ENCODE results near the gene HSF4.

The HSF4 gene

GRCh38 chr16:67190041-67190440, 25.5 kb downstream of the HSF4 start, which contains the start of gene EXOC3L1:
TSS of gene EXOC3L1 (minus strand) at chr16:67190136. CDS start at chr16:67189676, 460 bp downstream.
- peaks cover 29% of the 10 kb centered on the region for H3K36me3 ChIP-seq (ENCODE audit: control insufficient read depth, low read length)
- H3K4me3 ChIP-seq (ENCODE audit: low read length) = no peak within 1 kb of the TSS
- no peak within 1 kb of the TSS for H3K4me2 ChIP-seq (ENCODE audit: low read length)
- H3K27me3 ChIP-seq (ENCODE audit: control insufficient read depth, low read length) = peaks cover 16% of the 10 kb centered on the region
- H3K9me3 ChIP-seq (ENCODE audit: control insufficient read depth, insufficient read depth, low read length) = no peaks in the 10 kb centered on the region
- no peaks in the 10 kb centered on the region for H3F3A ChIP-seq (ENCODE audit: control insufficient read depth, insufficient read depth)
- no peaks in the 10 kb centered on the region for H3K9me2 ChIP-seq (replicated peaks; ENCODE audit: control insufficient read depth, low read length)
- H4K20me1 ChIP-seq (ENCODE audit: control insufficient read depth, insufficient read depth, low read depth, low read length) = no peaks in the 10 kb centered on the region; the same call in 1 of the 2 replicates
- TF ChIP-seq EZH2phosphoT487 (IDR thresholded peaks at IDR 0.05; ENCODE audit: borderline replicate concordance, low read length) (no peak), CTCF (IDR thresholded peaks at IDR 0.05; ENCODE audit: low read depth, low read length, poor library complexity, severe bottlenecking) (no peak)
- H3K4me1 ChIP-seq (ENCODE audit: control insufficient read depth, low read length) = peaks cover 22% of the 10 kb centered on the region
- no peak within 1 kb of the TSS for H3K27ac ChIP-seq (ENCODE audit: low read depth, low read length)
- peaks cover 34% of the 10 kb centered on the region for H3K79me2 ChIP-seq (ENCODE audit: control insufficient read depth, low read length)

DNA sequence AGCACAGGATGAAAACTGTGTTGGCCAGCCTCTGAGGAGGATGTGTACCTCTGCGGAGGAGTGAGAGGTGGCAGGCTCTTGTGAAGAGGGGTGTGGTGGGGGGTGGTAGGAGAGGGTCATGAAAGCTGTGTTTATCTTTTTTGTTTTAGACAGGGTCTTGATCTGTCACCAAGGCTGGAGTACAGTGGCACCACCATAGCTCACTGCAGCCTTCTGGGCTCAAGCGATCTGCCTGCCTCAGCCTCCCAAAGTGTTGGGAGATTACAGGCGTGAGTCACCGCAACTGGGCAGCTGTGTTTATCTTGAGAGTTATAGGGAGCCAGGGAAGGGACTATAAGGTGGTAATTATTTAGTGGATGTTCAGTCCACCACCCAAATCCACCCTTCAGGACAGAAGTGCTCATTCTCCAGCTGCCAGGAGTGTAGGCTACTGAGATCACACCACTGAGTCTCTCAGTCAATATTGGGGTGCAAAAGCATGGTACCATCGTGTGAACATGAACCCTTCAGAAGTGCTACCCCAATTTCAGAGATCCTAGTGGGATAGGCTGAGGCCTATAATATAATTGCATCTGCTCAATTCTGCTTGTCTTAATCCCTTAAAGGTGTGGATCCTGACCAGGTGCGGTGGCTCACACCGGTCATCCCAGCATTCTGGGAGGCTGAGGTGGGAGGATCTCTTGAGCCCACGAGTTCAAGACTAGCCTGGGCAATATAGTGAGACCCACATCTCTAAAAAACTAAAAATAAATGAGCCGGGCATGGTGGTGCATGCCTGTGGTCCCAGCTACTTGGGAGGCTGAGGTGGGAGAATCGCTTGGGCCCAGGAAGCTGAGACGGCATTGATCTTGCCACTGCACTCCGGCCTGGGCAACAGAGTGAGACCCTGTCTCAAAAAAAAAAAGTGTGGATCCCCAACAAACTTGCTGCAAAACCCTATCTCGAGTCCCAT, 26.2 kb downstream of the HSF4 start:
- Histone ChIP-seq H3K4me1 (ENCODE audit: control insufficient read depth, low read length) (peaks cover 16% of the 10 kb centered on the region), H3K4me3 (ENCODE audit: low read length) (no peak overlapping the region), H3K9me2 (replicated peaks; ENCODE audit: control insufficient read depth, low read length) (no peaks in the 10 kb centered on the region), H3F3A (ENCODE audit: control insufficient read depth, insufficient read depth) (no peaks in the 10 kb centered on the region), H3K27ac (ENCODE audit: low read depth, low read length) (no peak overlapping the region), H3K27me3 (ENCODE audit: control insufficient read depth, low read length) (peaks cover 11% of the 10 kb centered on the region), H4K20me1 (ENCODE audit: control insufficient read depth, insufficient read depth, low read depth, low read length) (no peaks in the 10 kb centered on the region; the same call in 1 of the 2 replicates), H3K79me2 (ENCODE audit: control insufficient read depth, low read length) (peaks cover 34% of the 10 kb centered on the region), H3K9me3 (ENCODE audit: control insufficient read depth, insufficient read depth, low read length) (no peaks in the 10 kb centered on the region), H3K4me2 (ENCODE audit: low read length) (no peak overlapping the region), H3K36me3 (ENCODE audit: control insufficient read depth, low read length) (peaks cover 36% of the 10 kb centered on the region)
- no peak for TF ChIP-seq CTCF (IDR thresholded peaks at IDR 0.05; ENCODE audit: low read depth, low read length, poor library complexity, severe bottlenecking)
- no peak for TF ChIP-seq EZH2phosphoT487 (IDR thresholded peaks at IDR 0.05; ENCODE audit: borderline replicate concordance, low read length)

DNA sequence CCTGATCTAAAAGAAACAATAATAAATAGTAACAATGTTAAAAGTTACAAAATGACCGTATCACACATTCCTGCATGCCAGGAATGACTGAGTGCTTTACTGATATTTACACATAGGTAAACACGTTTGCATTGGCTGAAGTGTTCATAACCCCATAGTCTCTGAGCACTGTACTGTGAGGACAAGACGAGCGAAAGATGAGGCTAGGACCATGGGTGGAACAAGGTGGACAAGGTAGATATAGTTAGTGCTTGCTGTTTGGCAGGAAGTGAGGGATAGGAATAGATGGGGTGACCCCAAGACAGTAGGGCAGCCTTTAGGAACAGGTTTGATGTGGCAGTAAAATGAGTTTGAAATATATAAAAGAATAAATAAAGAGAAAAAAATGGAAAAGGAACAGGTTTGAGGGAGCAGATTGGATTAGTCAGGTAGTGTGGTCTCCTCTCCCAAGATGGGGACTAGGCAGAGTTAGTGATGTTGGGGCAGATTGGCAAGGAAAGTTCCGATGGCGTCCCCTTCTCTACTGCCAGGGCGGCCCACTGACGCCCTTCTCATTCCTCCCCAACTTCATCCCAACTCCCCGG, 27.0 kb downstream of the HSF4 start:
- H3K4me1 ChIP-seq (ENCODE audit: control insufficient read depth, low read length) = peaks cover 15% of the 10 kb centered on the region
- peaks cover 3% of the 10 kb centered on the region for H4K20me1 ChIP-seq (ENCODE audit: control insufficient read depth, insufficient read depth, low read depth, low read length)
- peaks cover 44% of the 10 kb centered on the region for H3K36me3 ChIP-seq (ENCODE audit: control insufficient read depth, low read length)
- no peaks in the 10 kb centered on the region for H3K9me2 ChIP-seq (replicated peaks; ENCODE audit: control insufficient read depth, low read length)
- peaks cover 34% of the 10 kb centered on the region for H3K79me2 ChIP-seq (ENCODE audit: control insufficient read depth, low read length)
- peaks cover 3% of the 10 kb centered on the region for H3K27me3 ChIP-seq (ENCODE audit: control insufficient read depth, low read length)
- H3K4me3 ChIP-seq (ENCODE audit: low read length) = peak overlapping the region; percentile 95
- peak overlapping the region; percentile 89 for H3K4me2 ChIP-seq (ENCODE audit: low read length)
- H3K27ac ChIP-seq (ENCODE audit: low read depth, low read length) = no peak overlapping the region
- H3F3A ChIP-seq (ENCODE audit: control insufficient read depth, insufficient read depth) = no peaks in the 10 kb centered on the region
- TF ChIP-seq CTCF (IDR thresholded peaks at IDR 0.05; ENCODE audit: low read depth, low read length, poor library complexity, severe bottlenecking) (no peak), EZH2phosphoT487 (IDR thresholded peaks at IDR 0.05; ENCODE audit: borderline replicate concordance, low read length) (no peak)
- H3K9me3 ChIP-seq (ENCODE audit: control insufficient read depth, insufficient read depth, low read length) = no peaks in the 10 kb centered on the region

Measured in DOHH2 (cell line).